Mononuclear cell (primary cell): ENCODE measurements around the gene CSMD2. TPM values are rescaled to one million over a fixed set of nuclear protein-coding genes. Genes with fewer than 3 reads are reported as not detected.
"Not testable (repeated sequence)": the region's sequence is repeated elsewhere in the genome, so short reads cannot be mapped to it uniquely, and the experiment has no call there.

Experiments used
- H3K27me3 ChIP-seq: 2 replicates; pipeline ENCODE4 v1.6.0; 2011; ENCODE audit warnings: low read length, control low read depth; ENCODE audit not compliant: insufficient read depth
- H3K4me1 ChIP-seq: 2 replicates; pipeline ENCODE4 v1.5.1; 2011; ENCODE audit warnings: mild to moderate bottlenecking, low read length, control low read depth; ENCODE audit not compliant: insufficient read depth
- H3K4me3 ChIP-seq: 2 replicates; pipeline ENCODE4 v1.5.1; 2011; ENCODE audit warnings: mild to moderate bottlenecking, low read length, moderate library complexity
- H3K9me3 ChIP-seq: 2 replicates; pipeline ENCODE4 v1.5.1; 2011; ENCODE audit warnings: low read depth, mild to moderate bottlenecking, control low read depth, low read length
- total RNA-seq: library from RNA; depleted of rRNA; stranded (reverse); fragments of >200 nt; gene quantifications from one replicate; pipeline ENCODE4 v1.2.3, GENCODE V29; 2012

Gene CSMD2
- total RNA-seq, 1 donor, result not detected

GRCh38 chr1:33516428-33516827, 648.6 kb downstream of the CSMD2 start:
- Histone ChIP-seq H3K4me1 (no peaks in the 10 kb centered on the region), H3K4me3 (no peak overlapping the region), H3K27me3 (no peaks in the 10 kb centered on the region), H3K9me3 (no peaks in the 10 kb centered on the region)

GRCh38 chr1:33515607-33516006, 649.4 kb downstream of the CSMD2 start:
- Histone ChIP-seq H3K27me3 (no peaks in the 10 kb centered on the region), H3K4me1 (no peaks in the 10 kb centered on the region), H3K4me3 (no peak overlapping the region), H3K9me3 (no peaks in the 10 kb centered on the region)

- Histone ChIP-seq H3K4me3 (no peak overlapping the region), H3K9me3 (no peaks in the 10 kb centered on the region), H3K27me3 (no peaks in the 10 kb centered on the region), H3K4me1 (no peaks in the 10 kb centered on the region)
Observed at GRCh38 chr1:33515112-33515511, 649.9 kb downstream of the CSMD2 start.

GRCh38 chr1:33512226-33513011, 652.6 kb downstream of the CSMD2 start:
- Histone ChIP-seq H3K4me1 (no peaks in the 10 kb centered on the region), H3K9me3 (no peaks in the 10 kb centered on the region), H3K27me3 (no peaks in the 10 kb centered on the region), H3K4me3 (no peak overlapping the region)

- not testable (repeated sequence) for H3K9me3 ChIP-seq, H3K4me3 ChIP-seq, H3K27me3 ChIP-seq, H3K4me1 ChIP-seq
Observed at GRCh38 chr1:33509276-33509675, 655.8 kb downstream of the CSMD2 start.

- H3K27me3 ChIP-seq, result no peaks in the 10 kb centered on the region
Observed at GRCh38 chr1:33508151-33508550, 656.9 kb downstream of the CSMD2 start.

GRCh38 chr1:33507661-33508060, 657.4 kb downstream of the CSMD2 start:
- Histone ChIP-seq H3K4me1 (no peaks in the 10 kb centered on the region), H3K27me3 (no peaks in the 10 kb centered on the region), H3K4me3 (no peak overlapping the region), H3K9me3 (no peaks in the 10 kb centered on the region)

More at GRCh38 chr1:33508151-33508550, 656.9 kb downstream of the CSMD2 start:
- no peak overlapping the region for H3K4me3 ChIP-seq
- no peaks in the 10 kb centered on the region for H3K9me3 ChIP-seq
- H3K4me1 ChIP-seq, result no peaks in the 10 kb centered on the region

- no peak overlapping the region for H3K4me3 ChIP-seq
Observed at GRCh38 chr1:33503506-33503905, 661.5 kb downstream of the CSMD2 start.

GRCh38 chr1:33502726-33503125, 662.3 kb downstream of the CSMD2 start:
- Histone ChIP-seq H3K9me3 (no peaks in the 10 kb centered on the region), H3K4me3 (no peak overlapping the region), H3K4me1 (no peaks in the 10 kb centered on the region), H3K27me3 (no peaks in the 10 kb centered on the region)

More at GRCh38 chr1:33503506-33503905, 661.5 kb downstream of the CSMD2 start:
- H3K4me1 ChIP-seq, result no peaks in the 10 kb centered on the region
- no peaks in the 10 kb centered on the region for H3K27me3 ChIP-seq
- H3K9me3 ChIP-seq, result no peaks in the 10 kb centered on the region

- Histone ChIP-seq H3K9me3 (no peaks in the 10 kb centered on the region), H3K4me1 (no peaks in the 10 kb centered on the region), H3K27me3 (no peaks in the 10 kb centered on the region), H3K4me3 (no peak overlapping the region)
Observed at GRCh38 chr1:33501774-33502173, 663.3 kb downstream of the CSMD2 start.

- peaks cover 2% of the 10 kb centered on the region for H3K9me3 ChIP-seq
- no peak overlapping the region for H3K4me3 ChIP-seq
- H3K27me3 ChIP-seq, result no peaks in the 10 kb centered on the region
- no peaks in the 10 kb centered on the region for H3K4me1 ChIP-seq
Observed at GRCh38 chr1:33501309-33501708, 663.7 kb downstream of the CSMD2 start.

GRCh38 chr1:33500547-33500946, 664.5 kb downstream of the CSMD2 start:
- H3K9me3 ChIP-seq, result peaks cover 10% of the 10 kb centered on the region
- no peak overlapping the region for H3K4me3 ChIP-seq
- no peaks in the 10 kb centered on the region for H3K4me1 ChIP-seq
- H3K27me3 ChIP-seq, result no peaks in the 10 kb centered on the region

- peaks cover 27% of the 10 kb centered on the region for H3K9me3 ChIP-seq
- no peak overlapping the region for H3K4me3 ChIP-seq
- no peaks in the 10 kb centered on the region for H3K27me3 ChIP-seq
- H3K4me1 ChIP-seq, result no peaks in the 10 kb centered on the region
Observed at GRCh38 chr1:33497410-33497809, 667.6 kb downstream of the CSMD2 start.

- Histone ChIP-seq H3K9me3 (peaks cover 27% of the 10 kb centered on the region), H3K27me3 (no peaks in the 10 kb centered on the region)
Observed at GRCh38 chr1:33494929-33495328, 670.1 kb downstream of the CSMD2 start.

GRCh38 chr1:33488624-33489023, 676.4 kb downstream of the CSMD2 start:
- H3K9me3 ChIP-seq, result no peaks in the 10 kb centered on the region
- no peaks in the 10 kb centered on the region for H3K27me3 ChIP-seq
- no peaks in the 10 kb centered on the region for H3K4me1 ChIP-seq
- no peak overlapping the region for H3K4me3 ChIP-seq

More at GRCh38 chr1:33494929-33495328, 670.1 kb downstream of the CSMD2 start:
- Histone ChIP-seq H3K4me1 (no peaks in the 10 kb centered on the region), H3K4me3 (no peak overlapping the region)

- Histone ChIP-seq H3K4me3 (no peak overlapping the region), H3K4me1 (no peaks in the 10 kb centered on the region), H3K9me3 (no peaks in the 10 kb centered on the region), H3K27me3 (no peaks in the 10 kb centered on the region)
Observed at GRCh38 chr1:33482412-33482811, 682.6 kb downstream of the CSMD2 start.
